ENCODE measurements around the gene ATE1.

Gene ATE1

GRCh38 chr10:121710971-121711370 lies 216.9 kb downstream of the ATE1 start:
- Histone ChIP-seq H3K9me3 (ENCODE audit: severe bottlenecking) (no peaks in the 10 kb centered on the region), H3K27me3 (ENCODE audit: insufficient read depth, low read depth, severe bottlenecking) (no peaks in the 10 kb centered on the region), H3K4me3 (ENCODE audit: low read depth, low read length) (no peak overlapping the region), H3K36me3 (no peaks in the 10 kb centered on the region), H3K27ac (no peak overlapping the region)
- no peak for DNase-seq
- no peak for TF ChIP-seq CTCF (IDR thresholded peaks at IDR 0.05; ENCODE audit: low read depth, low read length)

GRCh38 chr10:121710207-121710606 lies 217.6 kb downstream of the ATE1 start:
- no peak for TF ChIP-seq CTCF (IDR thresholded peaks at IDR 0.05; ENCODE audit: low read depth, low read length)
- H3K36me3 ChIP-seq = no peaks in the 10 kb centered on the region
- no peak for DNase-seq
- H3K4me3 ChIP-seq (ENCODE audit: low read depth, low read length) = no peak overlapping the region
- H3K9me3 ChIP-seq (ENCODE audit: severe bottlenecking) = no peaks in the 10 kb centered on the region
- no peak overlapping the region for H3K27ac ChIP-seq
- H3K27me3 ChIP-seq (ENCODE audit: insufficient read depth, low read depth, severe bottlenecking) = no peaks in the 10 kb centered on the region

DNA sequence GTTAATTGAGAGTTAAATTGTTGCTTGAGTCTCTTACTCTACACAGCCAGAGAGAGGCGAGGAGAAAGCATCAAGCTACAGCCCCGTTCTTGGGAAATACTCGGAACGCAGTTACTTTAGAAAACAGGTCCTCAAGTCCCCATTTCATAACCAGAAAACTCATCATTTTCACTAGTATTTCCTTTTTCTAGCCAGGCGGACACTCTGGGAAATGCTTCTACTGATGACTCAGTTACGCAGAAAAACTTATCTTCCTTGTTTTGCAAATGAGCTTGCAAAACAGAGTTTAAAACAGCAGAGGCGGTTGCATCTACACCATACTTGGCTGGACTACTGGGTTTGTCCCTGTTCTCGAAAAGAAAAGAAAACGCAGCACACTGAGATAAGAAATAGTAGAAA lies 218.2 kb downstream of the ATE1 start:
- no peaks in the 10 kb centered on the region for H3K36me3 ChIP-seq
- H3K27ac ChIP-seq = no peak overlapping the region
- H3K9me3 ChIP-seq (ENCODE audit: severe bottlenecking) = no peaks in the 10 kb centered on the region
- no peak overlapping the region for H3K4me3 ChIP-seq (ENCODE audit: low read depth, low read length)
- no peak for DNase-seq
- H3K27me3 ChIP-seq (ENCODE audit: insufficient read depth, low read depth, severe bottlenecking) = no peaks in the 10 kb centered on the region
- TF ChIP-seq CTCF (IDR thresholded peaks at IDR 0.05; ENCODE audit: low read depth, low read length) = no peak

DNA sequence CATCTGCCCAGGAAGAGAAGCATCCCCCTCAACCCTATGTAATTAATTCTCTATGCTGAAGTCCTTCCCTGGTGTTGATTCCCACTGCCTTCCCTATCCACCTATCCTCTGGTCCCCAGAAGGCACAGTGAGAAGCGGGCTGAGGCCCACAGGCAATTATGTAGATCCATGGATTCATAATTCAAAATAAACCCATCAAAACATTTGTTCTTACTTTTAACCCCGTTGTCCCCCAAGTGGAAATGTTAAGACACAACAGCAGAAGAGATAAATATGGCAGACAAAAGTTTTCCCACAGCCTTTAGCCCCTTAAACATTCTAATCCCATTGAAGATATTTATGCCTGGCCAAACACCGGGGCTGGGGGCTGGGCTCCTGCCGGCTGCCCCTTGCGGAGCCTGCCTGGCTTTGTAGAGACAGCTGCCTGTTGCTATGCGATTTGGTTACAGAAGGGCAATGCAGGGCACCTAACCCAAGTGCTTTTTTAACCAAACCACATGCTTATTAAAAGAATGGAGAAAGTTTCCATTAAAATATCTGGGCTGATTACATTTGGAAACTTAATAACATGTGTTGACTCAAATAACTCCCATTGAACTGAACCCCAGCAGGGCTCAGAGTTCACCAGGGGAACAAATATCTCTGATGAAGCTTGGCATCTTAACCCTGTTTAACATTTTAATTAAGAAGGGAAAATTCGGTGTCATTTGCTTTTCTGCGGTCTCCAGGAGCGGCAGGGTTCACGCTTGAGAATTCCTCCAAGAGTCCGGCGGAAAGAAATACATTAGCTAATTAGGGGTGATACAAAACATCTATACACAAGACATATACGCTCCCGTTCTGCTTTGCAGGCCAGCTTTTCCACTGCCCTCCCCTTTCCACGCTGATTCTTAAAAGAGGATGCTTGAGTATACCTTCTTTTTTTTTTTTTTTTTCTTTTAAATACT lies 218.8 kb downstream of the ATE1 start:
- Histone ChIP-seq H3K4me3 (ENCODE audit: low read depth, low read length) (no peak overlapping the region), H3K27me3 (ENCODE audit: insufficient read depth, low read depth, severe bottlenecking) (no peaks in the 10 kb centered on the region), H3K9me3 (ENCODE audit: severe bottlenecking) (no peaks in the 10 kb centered on the region), H3K36me3 (no peaks in the 10 kb centered on the region), H3K27ac (no peak overlapping the region)
- DNase-seq = peak; percentile 16
- TF ChIP-seq CTCF (IDR thresholded peaks at IDR 0.05; ENCODE audit: low read depth, low read length) = no peak

GRCh38 chr10:121702351-121703320 lies 225.2 kb downstream of the ATE1 start:
- TF ChIP-seq CTCF (IDR thresholded peaks at IDR 0.05; ENCODE audit: low read depth, low read length) = no peak
- Histone ChIP-seq H3K4me3 (ENCODE audit: low read depth, low read length) (no peak overlapping the region), H3K9me3 (ENCODE audit: severe bottlenecking) (no peaks in the 10 kb centered on the region), H3K27me3 (ENCODE audit: insufficient read depth, low read depth, severe bottlenecking) (no peaks in the 10 kb centered on the region), H3K27ac (no peak overlapping the region), H3K36me3 (no peaks in the 10 kb centered on the region)
- no peak for DNase-seq
